Neural progenitor cell (in vitro differentiated cells): ENCODE measurements around the gene COL24A1.
"Not testable (repeated sequence)": the region's sequence is repeated elsewhere in the genome, so short reads cannot be mapped to it uniquely, and the experiment has no call there.

ENCODE experiments used
- CTCF ChIP-seq: fragments of 200-600 bp; sonication (generic); IDR thresholded peaks from 2 replicates; pipeline ENCODE4 v1.5.1; 2017; ENCODE audit warnings: antibody characterized with exemption, mild to moderate bottlenecking
- EZH2 ChIP-seq: fragments of 200-600 bp; sonication (generic); IDR thresholded peaks from 2 replicates; pipeline ENCODE4 v1.6.1; 2017; ENCODE audit warnings: antibody characterized with exemption, mild to moderate bottlenecking, moderate library complexity

- TF ChIP-seq CTCF, EZH2: not testable (repeated sequence)
These were observed 84.7 kb downstream of the COL24A1 start for GRCh38 chr1:86071870-86072269.
